GM10248 (cell line): Measurements from ENCODE around the gene STT3A.

Source experiments
- CTCF ChIA-PET: fragments of 300-600 bp; sonication (Branson Sonifier 250); formaldehyde crosslinking; extraction: SDS; loops from one replicate; lab custom pipeline; 2021; ENCODE audit warnings: antibody characterized with exemption; lab: Yijun Ruan, JAX
- POLR2A ChIA-PET: fragments of 350-650 bp; sonication (Branson Sonifier 250); formaldehyde crosslinking; extraction: SDS; loops from one replicate; lab custom pipeline; 2020; ENCODE audit warnings: antibody characterized with exemption; lab: Yijun Ruan, JAX
- DNase-seq: peaks from one replicate; pipeline ENCODE4 v3.0.0; 2012; ENCODE audit errors: extremely low spot score
- TF ChIP-seq, protein P1 (sequence below): IDR thresholded peaks from 2 replicates; pipeline ENCODE4 v1.5.1; 2012; ENCODE audit warnings: mild to moderate bottlenecking, low read depth; ENCODE audit errors: extremely low read depth, missing control alignments, control extremely low read depth

STT3A gene

DNA sequence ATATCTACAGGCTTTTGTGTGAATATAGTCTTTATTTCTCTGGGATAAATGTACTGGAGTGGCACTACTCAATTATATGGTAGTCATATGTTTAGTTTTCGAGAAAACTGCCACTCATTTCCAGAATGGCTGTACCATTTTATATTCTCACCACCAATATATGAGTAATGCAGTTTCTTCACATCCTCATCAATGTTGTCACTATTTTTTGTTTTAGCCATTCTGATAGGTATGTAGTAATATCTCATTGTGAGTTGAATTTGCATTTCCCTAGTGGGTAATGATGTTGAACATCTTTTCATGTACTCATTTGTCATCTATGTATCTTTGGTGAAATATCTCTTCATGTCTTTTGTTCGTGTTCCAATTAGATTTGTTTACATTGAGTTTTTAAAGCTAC lies 70.0 kb downstream of the STT3A start:
- CTCF ChIA-PET = no interaction called here
- no peak for DNase-seq
- POLR2A ChIA-PET = no interaction called here
- TF ChIP-seq, protein P1, sequence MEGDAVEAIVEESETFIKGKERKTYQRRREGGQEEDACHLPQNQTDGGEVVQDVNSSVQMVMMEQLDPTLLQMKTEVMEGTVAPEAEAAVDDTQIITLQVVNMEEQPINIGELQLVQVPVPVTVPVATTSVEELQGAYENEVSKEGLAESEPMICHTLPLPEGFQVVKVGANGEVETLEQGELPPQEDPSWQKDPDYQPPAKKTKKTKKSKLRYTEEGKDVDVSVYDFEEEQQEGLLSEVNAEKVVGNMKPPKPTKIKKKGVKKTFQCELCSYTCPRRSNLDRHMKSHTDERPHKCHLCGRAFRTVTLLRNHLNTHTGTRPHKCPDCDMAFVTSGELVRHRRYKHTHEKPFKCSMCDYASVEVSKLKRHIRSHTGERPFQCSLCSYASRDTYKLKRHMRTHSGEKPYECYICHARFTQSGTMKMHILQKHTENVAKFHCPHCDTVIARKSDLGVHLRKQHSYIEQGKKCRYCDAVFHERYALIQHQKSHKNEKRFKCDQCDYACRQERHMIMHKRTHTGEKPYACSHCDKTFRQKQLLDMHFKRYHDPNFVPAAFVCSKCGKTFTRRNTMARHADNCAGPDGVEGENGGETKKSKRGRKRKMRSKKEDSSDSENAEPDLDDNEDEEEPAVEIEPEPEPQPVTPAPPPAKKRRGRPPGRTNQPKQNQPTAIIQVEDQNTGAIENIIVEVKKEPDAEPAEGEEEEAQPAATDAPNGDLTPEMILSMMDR = no peak

GRCh38 chr11:125663910-125664309 lies 71.3 kb downstream of the STT3A start:
- TF ChIP-seq, protein P1 = no peak
- CTCF ChIA-PET = no interaction called here
- no peak for DNase-seq
- POLR2A ChIA-PET = no interaction called here

DNA sequence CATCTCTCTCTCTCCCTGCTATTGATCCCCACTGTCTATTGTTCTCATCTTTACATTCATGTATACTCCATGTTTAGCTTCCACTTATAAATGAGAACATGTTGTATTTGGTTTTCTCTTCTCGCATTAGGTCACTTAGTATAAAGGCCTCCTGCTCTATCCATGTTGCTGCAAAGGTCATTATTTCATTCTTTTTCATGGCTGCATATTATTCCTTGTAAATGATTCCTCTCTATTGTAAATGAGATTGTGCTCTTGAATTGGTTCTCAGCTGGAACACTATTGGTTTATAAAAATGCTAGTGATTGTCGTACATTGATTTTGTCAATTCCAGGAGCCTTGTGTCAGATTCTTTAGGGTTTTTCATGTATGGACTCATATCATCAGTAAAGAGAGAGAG lies 74.5 kb downstream of the STT3A start:
- ChIA-PET POLR2A (no interaction called here), CTCF (no interaction called here)
- no peak for DNase-seq
- TF ChIP-seq, protein P1 = no peak

- ChIA-PET POLR2A (no interaction called here), CTCF (interaction anchor here (1.1 to 1.2 kb wide), 2 partner anchors 11 to 13 kb away, joined by 3 read pairs; no protein-coding TSS in a partner anchor)
- TF ChIP-seq, protein P1 = no peak
- DNase-seq = no peak
These were observed 77.5 kb downstream of the STT3A start for GRCh38 chr11:125670172-125670571.

DNA sequence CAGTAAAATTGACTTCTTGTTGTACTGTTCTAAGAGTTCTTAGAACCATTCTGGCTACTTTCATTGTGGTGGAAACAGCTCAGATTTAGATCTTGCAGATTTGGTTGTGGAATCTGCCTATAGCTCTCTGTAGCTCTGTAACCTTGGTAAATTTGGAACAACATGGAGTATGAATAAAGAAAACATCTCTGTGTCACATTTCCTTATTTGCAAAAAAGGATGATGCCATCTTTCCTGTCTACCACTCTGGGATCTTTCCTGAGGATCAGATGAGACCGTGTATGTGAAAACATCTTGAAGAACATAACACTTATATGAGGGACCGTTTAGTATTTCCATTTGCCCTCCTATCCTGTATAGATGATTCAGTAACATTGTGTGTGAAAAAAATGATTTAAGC lies 78.9 kb downstream of the STT3A start:
- POLR2A ChIA-PET = no interaction called here
- CTCF ChIA-PET = interaction anchor here (1.1 kb wide), 1 partner anchor 71 kb away, joined by 3 read pairs; no protein-coding TSS in a partner anchor
- no peak for DNase-seq
- TF ChIP-seq, protein P1 = no peak
